ENCODE data around the gene POU2F1.

DNA sequence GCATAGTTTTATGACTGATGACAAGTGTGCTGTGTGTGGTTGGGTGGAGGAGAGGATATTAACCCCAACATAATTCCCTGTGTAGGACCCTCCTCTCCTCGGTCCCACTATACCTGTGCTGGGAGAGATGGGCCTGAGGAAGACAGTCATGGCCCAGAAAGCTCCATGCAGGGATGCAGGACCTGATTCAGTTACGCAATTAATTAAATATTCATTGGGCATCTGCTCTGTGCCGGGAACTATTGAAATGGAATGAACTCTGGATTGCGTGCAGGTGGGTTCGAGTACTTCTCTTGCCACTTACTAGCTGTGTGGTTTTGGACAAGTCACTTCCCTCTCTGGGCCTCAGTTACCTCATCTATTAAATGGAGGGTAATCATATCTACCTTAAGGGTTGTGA is 223.1 kb downstream of the POU2F1 start:
- TF ChIP-seq, protein P1, sequence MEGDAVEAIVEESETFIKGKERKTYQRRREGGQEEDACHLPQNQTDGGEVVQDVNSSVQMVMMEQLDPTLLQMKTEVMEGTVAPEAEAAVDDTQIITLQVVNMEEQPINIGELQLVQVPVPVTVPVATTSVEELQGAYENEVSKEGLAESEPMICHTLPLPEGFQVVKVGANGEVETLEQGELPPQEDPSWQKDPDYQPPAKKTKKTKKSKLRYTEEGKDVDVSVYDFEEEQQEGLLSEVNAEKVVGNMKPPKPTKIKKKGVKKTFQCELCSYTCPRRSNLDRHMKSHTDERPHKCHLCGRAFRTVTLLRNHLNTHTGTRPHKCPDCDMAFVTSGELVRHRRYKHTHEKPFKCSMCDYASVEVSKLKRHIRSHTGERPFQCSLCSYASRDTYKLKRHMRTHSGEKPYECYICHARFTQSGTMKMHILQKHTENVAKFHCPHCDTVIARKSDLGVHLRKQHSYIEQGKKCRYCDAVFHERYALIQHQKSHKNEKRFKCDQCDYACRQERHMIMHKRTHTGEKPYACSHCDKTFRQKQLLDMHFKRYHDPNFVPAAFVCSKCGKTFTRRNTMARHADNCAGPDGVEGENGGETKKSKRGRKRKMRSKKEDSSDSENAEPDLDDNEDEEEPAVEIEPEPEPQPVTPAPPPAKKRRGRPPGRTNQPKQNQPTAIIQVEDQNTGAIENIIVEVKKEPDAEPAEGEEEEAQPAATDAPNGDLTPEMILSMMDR (optimal IDR thresholded peaks at IDR 0.05 in 1 of 3, IDR thresholded peaks at IDR 0.05 in 1 of 3, conservative IDR thresholded peaks at IDR 0.05 in 1 of 3; ENCODE audit: extremely low read depth in 1 of 3, insufficient read depth in 2 of 3, low read length in 3 of 3): no peak
- TF ChIP-seq EZH2 (IDR thresholded peaks at IDR 0.05; ENCODE audit: low read length): no peak
